Measurements from ENCODE around the gene YES1.
"Not testable (repeated sequence)": the region's sequence is repeated elsewhere in the genome, so short reads cannot be mapped to it uniquely, and the experiment has no call there.

The YES1 gene

DNA sequence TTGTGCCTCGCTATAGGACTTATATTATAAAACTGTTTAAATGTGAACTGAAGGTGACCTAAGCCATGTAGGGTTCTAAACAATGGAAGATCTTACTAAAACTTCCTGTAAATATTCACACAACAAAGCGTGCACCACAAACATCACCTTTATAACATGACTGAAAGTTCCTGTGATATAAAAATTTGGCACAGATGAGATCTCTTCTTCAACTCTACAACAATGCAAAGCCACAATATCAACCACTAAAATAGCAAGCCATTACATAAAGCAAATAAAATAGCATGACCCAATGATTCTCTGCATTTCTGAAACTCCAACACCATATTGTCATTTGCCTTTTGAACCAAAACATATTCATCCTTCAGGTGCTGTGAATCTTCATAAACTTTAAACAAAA, 3.5 kb downstream of the YES1 start:
- DNase-seq (ENCODE audit: low read depth), result no peak
- TF ChIP-seq, protein P1, sequence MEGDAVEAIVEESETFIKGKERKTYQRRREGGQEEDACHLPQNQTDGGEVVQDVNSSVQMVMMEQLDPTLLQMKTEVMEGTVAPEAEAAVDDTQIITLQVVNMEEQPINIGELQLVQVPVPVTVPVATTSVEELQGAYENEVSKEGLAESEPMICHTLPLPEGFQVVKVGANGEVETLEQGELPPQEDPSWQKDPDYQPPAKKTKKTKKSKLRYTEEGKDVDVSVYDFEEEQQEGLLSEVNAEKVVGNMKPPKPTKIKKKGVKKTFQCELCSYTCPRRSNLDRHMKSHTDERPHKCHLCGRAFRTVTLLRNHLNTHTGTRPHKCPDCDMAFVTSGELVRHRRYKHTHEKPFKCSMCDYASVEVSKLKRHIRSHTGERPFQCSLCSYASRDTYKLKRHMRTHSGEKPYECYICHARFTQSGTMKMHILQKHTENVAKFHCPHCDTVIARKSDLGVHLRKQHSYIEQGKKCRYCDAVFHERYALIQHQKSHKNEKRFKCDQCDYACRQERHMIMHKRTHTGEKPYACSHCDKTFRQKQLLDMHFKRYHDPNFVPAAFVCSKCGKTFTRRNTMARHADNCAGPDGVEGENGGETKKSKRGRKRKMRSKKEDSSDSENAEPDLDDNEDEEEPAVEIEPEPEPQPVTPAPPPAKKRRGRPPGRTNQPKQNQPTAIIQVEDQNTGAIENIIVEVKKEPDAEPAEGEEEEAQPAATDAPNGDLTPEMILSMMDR (IDR thresholded peaks at IDR 0.05; ENCODE audit: insufficient read depth, low read depth, low read length, missing control alignments), result no peak
- H3K4me3 ChIP-seq (ENCODE audit: low read length), result no peak overlapping the region

DNA sequence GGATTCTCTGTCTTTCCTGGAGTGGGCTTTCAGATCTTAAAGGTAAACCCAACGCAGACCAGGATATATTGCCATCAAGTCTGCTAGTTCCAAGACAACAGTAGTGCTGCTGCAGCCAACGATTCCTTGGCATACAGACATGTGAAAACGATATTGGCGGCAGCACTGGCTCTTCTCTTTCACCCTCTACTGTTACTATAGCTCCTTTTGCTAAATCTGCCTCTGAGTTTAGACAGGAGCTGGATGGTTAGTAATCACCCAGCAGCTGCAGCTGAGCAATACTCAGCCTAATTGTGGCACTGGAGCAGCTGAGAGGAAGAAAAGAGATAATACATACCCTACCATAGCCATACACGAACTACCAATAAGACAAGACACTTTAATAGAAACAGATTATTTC, 4.0 kb downstream of the YES1 start:
- H3K4me3 ChIP-seq (ENCODE audit: low read length), result no peak overlapping the region
- no peak for DNase-seq (ENCODE audit: low read depth)
- TF ChIP-seq, protein P1 (IDR thresholded peaks at IDR 0.05; ENCODE audit: insufficient read depth, low read depth, low read length, missing control alignments), result no peak

DNA sequence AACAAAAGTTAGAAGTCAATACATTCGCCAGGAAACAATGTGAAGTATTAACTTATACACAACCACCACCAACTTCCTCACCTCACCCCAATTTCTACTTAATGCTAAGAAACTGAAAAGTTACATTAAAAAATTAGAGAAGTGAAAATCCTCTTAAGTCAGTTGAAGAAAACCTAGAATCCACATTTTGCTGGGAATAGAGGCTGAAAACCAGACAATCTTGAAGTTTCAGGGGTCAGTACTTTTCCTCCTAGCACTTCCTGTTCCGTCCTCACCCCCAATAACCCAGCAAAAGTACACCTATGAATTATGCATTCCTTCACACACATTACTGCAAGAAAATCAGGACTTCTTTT, 6.3 kb downstream of the YES1 start:
- TF ChIP-seq, protein P1 (IDR thresholded peaks at IDR 0.05; ENCODE audit: insufficient read depth, low read depth, low read length, missing control alignments), result no peak
- no peak overlapping the region for H3K4me3 ChIP-seq (ENCODE audit: low read length)
- DNase-seq (ENCODE audit: low read depth), result no peak

DNA sequence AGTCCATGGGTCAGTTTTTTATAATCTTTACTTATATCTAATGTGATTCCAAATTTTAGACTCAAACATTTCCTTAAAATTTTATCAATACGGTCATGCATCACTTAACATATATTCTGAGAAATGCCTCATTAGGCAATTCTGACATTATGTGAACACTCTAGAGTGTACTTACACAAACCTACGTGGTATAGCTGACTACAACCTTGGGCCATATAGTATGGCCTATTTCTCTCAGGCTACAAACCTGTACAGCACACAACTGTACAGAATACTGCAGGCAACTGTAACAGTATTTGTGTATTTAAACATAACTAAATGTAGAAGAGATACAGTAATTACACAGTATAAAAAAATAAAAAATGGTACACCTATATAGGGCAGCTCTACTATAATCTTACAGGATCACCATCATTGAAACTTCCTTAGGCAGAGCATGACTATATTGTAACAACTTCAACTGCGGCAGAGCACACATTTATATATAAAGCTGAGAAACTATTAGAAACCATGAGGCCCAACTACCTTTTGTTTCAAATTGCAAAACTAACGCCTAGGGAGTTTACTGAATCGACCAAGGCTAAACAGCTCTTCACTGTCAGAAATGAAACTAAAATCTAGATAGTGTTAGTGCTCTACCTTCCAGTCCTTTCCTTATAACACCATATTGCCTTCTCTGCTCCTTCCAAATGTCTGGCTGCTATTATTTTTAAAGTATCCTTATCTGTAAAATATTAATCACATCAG, 6.9 kb downstream of the YES1 start:
- H3K4me3 ChIP-seq (ENCODE audit: low read length), result no peak overlapping the region
- no peak for DNase-seq (ENCODE audit: low read depth)

DNA sequence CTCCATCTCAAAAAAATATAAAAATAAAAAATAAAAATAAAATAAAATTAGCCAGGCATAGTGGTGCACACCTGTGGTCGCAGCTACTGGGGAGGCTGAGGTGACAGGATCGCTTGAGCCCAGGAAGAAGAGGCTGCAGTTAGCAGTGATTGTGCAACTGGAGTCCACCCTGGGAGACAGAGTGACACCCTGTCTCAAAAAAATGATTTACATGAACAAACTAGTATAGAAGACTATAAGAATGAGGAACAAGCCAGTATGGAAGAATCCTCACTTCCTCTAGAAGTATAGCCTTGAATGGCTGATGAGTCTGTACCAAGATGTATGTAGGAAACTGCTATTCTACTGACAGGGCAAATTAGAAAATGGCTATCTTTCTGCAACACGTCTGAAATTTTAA, 10.9 kb downstream of the YES1 start:
- TF ChIP-seq, protein P1 (IDR thresholded peaks at IDR 0.05; ENCODE audit: insufficient read depth, low read depth, low read length, missing control alignments), result no peak
- DNase-seq (ENCODE audit: low read depth), result peak; percentile 24
- no peak overlapping the region for H3K4me3 ChIP-seq (ENCODE audit: low read length)

More for the DNA sequence above, 6.9 kb downstream of the YES1 start:
- TF ChIP-seq, protein P1 (IDR thresholded peaks at IDR 0.05; ENCODE audit: insufficient read depth, low read depth, low read length, missing control alignments), result no peak

DNA sequence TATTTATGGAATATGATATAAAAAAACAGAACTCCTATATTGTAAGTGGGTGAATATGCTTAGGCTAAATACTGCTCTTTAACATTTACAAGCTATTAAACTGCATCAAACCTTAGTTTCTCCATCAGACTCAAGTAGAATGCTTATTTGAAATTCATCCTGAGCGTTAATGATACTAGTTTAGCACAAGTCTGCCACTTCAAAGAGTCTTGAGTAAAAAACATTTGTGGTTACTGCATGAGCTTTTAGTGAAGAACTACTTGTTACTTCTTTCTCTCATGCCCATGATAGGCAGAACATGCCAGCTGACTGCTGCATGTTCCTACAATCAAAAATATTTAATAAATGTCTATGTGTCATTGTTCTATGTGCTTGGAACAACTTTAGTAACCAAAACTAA, 12.1 kb downstream of the YES1 start:
- TF ChIP-seq, protein P1 (IDR thresholded peaks at IDR 0.05; ENCODE audit: insufficient read depth, low read depth, low read length, missing control alignments), result no peak
- DNase-seq (ENCODE audit: low read depth), result no peak
- no peak overlapping the region for H3K4me3 ChIP-seq (ENCODE audit: low read length)

DNA sequence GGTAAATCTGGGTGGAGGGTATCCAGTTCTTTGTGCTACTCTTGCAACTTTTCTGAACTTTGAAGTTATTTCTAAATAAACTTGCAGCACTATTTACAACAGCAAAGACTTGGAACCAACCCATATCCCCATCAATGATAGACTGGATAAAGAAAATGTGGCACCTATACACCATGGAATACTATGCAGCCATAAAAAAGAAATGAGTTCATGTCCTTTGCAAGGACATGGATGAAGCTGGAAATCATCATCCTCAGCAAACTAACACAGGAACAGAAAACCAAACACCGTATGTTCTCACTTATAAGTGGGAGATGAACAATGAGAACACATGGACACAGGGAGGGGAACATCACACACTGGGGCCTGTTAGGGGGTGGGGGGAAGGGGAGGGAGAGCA, 16.7 kb downstream of the YES1 start:
- not testable (repeated sequence) for H3K4me3 ChIP-seq (ENCODE audit: low read length); DNase-seq (ENCODE audit: low read depth)

Data from epithelial cell of esophagus (primary cell).